PC-9 (cell line): Measurements from ENCODE around the gene MALRD1.

Experiments used
- EZH2 ChIP-seq: fragments of 200-600 bp; sonication (generic); IDR thresholded peaks from 2 replicates; pipeline ENCODE4 v1.8.0; 2017; ENCODE audit warnings: antibody characterized with exemption, low read depth
- TF ChIP-seq, protein P1 (sequence below): fragments of 200-600 bp; sonication (generic); conservative IDR thresholded peaks from 2 replicates; pipeline ENCODE4 v1.6.1; 2017; ENCODE audit warnings: mixed run types, antibody characterized with exemption, mild to moderate bottlenecking, moderate library complexity

- TF ChIP-seq EZH2, result no peak
- TF ChIP-seq, protein P1, sequence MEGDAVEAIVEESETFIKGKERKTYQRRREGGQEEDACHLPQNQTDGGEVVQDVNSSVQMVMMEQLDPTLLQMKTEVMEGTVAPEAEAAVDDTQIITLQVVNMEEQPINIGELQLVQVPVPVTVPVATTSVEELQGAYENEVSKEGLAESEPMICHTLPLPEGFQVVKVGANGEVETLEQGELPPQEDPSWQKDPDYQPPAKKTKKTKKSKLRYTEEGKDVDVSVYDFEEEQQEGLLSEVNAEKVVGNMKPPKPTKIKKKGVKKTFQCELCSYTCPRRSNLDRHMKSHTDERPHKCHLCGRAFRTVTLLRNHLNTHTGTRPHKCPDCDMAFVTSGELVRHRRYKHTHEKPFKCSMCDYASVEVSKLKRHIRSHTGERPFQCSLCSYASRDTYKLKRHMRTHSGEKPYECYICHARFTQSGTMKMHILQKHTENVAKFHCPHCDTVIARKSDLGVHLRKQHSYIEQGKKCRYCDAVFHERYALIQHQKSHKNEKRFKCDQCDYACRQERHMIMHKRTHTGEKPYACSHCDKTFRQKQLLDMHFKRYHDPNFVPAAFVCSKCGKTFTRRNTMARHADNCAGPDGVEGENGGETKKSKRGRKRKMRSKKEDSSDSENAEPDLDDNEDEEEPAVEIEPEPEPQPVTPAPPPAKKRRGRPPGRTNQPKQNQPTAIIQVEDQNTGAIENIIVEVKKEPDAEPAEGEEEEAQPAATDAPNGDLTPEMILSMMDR, result no peak
These were observed 492.7 kb downstream of the MALRD1 start for GRCh38 chr10:19541299-19541698.
